Activated CD4-positive, alpha-beta T cell treated with anti-CD3 and anti-CD28 coated beads for 1 hour (primary cell): ENCODE measurements around the gene LIPA.
A peak's percentile ranks its signal among the peaks of the same experiment; 100 is the strongest.
"Not testable (repeated sequence)": the region's sequence is repeated elsewhere in the genome, so short reads cannot be mapped to it uniquely, and the experiment has no call there.

ENCODE experiments used
- DNase-seq: peaks from one replicate; pipeline ENCODE4 v3.0.0-alpha.2; 2020

Gene LIPA

DNA sequence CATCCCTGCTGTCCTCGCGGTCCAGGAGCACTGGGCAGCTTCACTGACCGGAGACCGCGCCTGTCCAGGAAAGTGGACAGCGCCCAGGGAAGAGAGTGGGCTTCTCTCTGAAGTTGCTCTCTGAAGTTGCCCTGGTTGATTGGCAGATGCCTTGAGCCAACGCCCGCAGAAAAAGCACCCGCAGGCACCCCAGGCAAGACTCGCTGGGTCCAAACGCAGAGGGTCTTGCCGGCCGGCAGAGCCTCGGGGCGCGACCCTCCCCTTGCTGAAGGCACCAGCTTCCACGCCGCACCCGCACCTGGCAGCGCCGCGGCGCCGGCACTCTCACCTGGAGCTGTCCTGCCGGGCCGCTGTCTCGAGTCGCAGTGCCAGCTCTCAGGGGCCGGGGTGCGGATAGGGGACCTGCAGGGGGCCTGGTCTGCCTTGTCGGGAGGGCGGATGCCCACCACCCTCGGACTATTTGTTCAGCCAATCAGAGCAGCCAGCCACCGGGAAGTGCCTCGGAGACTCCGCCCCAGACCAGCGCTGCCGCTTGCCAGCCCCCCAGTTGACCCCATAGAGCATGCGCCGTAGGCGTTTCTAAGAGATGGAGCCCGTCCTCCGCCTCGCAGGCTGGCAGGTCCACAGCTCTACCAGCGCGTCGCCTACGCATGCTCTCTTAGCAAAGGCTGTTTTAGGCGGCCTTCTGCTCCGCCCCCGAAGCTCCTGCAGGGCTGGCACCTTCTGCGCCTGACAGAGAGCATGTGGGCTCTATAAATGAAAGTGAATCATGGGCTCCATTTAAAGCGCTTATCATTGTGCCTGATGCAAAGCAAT lies at the start of gene LIPA:
TSS of gene LIPA (minus strand) at position 367 of the 816 bp plus-strand sequence. CDS start 4,127 bp downstream, outside the sequence.
- peak; percentile 93 for DNase-seq

DNA sequence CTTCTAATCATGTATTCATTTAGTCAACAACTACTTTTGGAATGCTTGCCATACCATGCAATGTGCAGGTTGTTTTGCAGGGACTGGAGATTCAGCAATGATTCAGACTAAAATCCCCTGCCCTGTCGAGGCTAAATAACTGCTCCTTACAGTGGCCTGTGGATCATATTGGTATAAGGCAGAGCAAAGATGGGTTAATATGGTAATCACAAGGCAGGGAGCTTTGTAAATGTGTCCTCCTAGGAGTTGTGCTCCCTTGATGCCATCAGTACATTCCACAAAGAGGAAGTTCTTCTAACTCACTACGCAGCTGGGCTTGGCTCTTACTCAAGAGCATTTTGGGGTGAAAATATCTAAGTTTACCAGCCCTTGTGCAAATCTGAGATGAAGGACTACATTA lies 49.7 kb upstream of the LIPA start:
- DNase-seq = no peak

DNA sequence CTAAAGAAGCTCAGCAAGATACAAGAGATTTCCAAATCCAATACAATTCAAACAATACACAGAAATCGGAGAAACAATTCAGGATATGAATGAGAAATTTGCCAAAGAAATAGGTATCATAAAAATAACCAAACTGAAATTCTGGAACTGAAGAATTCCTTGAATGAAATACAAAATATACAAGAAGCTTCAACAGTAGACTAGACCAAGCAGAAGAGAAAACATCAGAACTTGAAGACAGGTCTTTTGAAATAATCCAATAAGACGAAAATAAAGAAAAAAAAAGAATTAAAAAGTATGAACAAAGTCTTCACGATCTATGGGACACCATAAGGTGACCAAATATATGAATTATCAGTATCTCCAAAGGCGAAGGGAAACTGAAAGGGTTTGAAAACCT lies 47.5 kb upstream of the LIPA start:
- DNase-seq = no peak

DNA sequence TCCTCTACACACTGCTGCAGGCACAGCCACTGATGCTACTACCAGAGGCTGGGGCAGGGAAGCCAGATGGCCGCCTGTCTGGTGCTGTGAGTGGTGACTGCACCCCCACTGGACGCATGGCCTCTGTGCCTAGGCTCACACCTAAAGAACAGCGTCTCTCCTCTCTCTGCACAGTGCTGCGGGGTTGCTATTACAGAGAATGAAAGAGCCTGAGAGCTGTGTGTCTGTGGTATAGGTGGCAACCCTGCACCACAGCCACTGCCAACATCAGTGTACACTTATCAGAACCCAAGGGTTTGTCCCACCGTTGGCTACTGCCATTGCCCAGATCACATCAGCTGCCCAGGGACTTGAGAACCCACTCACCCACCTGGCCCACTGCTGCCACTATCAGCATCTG lies 46.2 kb upstream of the LIPA start:
- no peak for DNase-seq

DNA sequence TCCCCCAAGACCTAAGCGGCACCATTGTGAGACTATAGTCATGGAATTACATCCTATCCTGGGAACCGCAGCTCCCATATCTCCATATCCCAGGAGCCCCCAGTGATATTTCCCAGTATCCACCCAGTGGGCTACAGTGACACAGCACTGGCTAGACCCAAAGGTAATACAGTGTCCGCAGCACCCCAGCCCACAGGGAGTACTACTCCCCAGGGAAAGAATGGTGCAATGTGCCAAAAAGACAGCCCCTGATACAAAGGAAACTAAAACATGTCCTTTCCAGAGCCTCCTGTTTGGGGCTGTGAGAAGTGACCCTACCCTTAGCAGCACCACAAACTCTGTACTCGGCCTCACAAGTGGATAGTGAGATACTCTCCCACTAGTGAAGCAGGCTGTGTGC lies 45.8 kb upstream of the LIPA start:
- DNase-seq = no peak

DNA sequence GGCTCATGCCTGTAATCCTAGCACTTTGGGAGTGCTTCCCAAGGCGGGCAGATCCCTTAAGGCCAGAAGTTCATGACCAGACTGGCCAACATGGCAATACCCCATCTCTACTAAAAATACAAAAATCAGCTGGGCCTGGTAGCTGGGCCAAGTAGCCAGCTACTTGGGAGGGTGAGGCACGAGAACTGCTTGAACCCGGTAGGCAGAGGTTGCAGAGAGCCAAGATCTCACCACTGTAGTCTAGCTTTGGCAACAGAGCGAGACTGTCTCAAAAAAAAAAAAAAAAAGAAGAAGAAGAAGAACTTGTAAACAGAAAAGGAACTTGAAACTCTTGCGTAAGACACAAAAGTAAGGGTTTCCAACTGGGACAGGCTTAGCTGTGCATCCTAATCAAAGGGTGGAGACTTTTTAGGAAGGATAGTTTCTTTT lies 44.7 kb upstream of the LIPA start:
- no peak for DNase-seq

DNA sequence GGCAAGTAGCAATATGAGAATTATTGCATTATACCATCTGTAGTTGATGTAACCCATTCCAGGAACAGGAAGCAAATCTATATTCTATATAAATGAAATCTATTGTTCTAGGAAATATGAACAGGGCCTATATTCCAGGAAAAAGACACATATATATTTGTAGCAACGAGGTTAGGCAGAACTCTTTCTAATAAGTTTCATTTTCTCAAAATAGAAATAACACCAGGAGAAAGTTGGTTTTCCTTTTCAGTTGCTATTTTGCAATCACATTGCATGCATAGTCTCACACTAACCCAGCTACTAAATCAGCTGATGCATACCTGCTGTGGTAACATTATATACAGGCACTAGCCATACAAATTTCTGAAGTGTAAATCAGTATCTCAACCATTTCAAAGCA lies 44.0 kb upstream of the LIPA start:
- DNase-seq = no peak

DNA sequence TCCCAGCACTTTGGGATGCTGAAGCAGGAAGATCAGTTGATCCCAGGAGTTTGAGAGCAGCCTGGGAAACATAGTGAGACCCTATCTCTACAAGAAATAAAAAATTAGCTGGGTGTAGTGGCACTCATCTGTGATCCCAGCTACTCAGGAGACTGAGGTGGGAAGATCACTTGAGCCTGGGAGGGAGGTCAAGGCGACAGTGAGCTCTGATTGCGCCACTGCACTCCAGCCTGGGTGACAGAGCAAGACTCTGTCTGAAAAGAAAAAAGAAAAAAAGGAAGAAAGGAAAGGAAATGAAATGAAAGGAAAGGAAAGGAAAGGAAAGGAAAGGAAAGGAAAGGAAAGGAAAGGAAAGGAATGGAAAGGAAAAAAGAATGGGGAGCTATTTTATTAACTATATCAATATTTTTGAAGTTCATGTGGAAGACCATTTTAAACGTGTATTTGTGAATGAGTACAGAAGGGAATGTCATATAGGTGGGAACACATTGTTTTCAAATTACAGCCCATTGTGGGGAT lies 43.2 kb upstream of the LIPA start:
- DNase-seq = no peak

DNA sequence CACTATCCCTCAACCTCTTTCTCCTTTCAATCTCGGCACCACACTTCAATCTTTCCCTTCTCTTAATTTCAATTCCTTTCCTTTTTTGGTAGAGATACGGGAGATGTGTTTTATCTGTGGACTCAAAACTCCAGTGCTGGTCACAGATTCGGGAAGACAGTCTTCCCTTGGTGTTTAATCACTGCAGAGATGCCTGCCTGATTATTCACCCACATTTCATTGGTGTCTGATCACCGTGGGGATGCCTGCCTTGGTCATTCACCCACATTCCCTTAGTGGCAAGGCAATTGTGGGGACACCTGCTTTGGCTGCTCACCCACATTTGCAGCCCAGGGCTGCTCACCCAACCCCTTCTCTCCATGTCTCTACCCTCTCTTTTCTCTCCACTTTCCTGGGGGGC lies 33.7 kb upstream of the LIPA start:
- not testable (repeated sequence) for DNase-seq

DNA sequence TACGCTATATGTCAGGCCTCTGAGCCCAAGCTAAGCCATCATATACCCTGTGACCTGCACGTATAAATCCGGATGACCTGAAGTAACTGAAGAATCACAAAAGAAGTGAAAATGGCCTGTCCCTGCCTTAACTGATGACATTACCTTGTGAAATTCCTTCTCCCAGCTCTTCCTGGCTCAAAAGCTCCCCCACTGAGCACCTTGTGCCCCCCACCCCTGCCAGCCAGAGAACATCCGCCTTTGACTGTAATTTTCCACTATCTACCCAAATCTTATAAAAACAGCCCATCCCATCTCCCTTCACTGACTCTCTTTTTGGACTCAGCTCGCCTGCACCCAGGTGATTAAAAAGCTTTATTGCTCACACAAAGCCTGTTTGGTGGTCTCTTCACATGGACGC lies 33.1 kb upstream of the LIPA start:
- not testable (repeated sequence) for DNase-seq

DNA sequence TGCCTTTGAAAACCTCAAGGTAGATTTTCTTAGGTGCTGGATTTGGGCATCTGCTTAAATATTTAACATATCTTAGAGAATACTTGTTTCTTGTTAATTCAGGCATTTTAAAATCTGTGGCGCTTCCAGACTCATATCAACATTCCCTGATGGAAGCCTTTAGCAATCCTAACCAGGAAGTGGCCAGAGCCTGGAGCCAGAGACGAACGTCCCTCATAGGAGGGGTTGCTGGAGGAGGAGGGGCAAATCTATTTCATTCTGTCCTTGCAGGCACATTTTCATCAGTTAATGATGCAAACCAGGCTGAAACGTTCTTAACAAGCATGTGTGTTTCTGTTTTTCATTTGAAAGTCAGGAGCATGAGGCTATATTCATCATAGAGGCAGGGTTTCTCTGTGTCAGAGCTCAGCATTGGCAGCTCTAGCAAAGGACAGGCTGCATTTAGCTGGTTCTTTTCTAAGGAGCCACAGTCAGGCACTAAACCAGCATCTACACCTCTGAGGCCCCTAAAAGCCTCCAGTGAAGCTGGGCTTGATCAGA lies 32.4 kb upstream of the LIPA start:
- DNase-seq = no peak

DNA sequence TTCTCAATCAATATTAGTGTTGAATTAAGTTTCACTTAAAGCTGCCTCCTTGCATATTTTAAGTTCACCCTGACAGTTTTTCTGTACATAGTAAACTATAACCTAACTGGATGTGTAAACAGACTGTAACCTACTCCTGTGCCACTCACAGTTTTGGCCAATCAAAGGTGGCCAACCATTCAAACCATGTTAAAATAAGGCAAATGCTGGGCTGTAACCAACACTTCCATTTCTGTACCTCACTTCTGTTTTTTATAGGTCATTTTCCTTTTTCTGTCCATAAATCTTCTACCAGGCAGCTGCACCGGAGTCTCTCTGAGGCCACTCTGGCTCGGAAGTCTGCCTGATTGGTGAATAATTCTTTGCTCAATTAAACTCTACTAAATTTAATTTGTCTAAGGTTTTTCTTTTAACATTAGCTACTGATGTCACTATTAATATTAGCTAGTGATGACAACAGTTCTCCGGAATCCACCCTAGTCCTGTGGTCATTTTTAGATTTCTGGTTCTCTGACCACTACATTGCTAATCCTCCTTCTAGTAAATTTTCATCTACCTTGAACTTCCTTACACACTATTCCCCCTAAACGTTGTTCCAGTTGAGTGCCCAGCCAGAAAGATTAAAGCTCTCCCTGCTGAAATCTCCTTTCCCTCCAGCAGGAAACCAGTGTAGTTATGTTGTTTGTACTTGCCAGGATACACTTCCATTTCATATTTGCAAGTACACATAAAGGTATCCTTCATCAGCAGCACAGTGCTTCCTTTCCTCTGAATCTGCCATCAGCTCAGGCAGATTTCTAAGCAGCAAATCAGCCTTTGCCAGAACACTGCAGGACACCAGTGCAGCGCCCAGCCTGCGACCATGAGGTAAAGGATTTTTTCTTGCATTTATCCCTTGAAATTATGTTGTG lies 31.7 kb upstream of the LIPA start:
- DNase-seq = no peak

DNA sequence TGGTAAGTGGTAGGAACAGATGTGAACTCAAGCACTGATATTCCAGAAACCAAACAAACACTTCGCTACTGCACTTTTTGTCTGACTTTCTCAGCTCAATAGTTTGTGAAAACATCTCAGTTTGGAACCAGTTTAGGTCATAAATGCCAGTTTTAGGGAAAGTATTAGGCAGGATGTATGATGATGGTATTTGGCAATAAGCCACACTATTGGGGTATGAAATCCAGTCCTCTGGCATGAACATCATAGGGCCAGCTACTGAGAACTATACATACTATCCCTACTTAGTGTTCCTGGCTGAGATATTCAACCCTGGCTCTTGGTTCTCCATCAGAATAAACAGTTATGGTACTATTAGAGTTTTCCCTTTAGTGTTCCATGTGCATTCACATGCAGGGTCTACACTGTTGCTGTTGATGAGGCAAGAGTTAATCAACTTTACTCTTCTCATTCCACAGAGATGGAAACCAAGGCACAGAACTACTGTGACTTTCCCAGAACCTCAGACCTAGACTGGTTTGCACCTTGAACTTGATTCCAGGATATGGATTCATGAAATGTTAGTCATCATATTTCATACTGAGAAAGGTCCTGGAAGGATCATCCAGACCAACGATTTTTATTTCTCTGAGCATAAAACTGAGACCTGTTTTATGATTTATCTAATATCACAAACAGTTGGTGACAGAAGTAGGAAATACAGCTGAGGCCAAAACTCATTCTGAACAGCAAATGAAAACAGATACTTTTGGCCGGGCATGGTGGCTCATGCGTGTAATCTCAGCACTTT lies 30.2 kb upstream of the LIPA start:
- no peak for DNase-seq

DNA sequence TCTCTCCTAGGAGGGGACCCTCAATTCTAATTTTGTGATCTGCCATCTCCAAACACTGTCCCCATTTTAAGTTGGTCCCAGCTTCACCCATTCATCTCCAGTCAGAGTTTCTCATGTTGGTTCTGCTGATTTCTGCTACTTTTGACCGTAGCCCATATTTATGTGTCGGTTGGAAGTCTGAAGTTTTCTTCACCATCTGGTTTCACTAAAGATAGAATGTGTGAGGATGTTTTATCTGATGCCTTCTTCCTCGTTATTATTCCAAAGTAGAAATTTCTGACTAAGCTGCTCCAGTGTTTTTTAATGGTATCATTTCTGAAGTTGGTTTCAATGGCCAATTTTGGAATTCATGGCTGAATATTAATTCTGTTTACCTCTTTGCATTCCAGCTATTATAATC lies 28.9 kb upstream of the LIPA start:
- no peak for DNase-seq

DNA sequence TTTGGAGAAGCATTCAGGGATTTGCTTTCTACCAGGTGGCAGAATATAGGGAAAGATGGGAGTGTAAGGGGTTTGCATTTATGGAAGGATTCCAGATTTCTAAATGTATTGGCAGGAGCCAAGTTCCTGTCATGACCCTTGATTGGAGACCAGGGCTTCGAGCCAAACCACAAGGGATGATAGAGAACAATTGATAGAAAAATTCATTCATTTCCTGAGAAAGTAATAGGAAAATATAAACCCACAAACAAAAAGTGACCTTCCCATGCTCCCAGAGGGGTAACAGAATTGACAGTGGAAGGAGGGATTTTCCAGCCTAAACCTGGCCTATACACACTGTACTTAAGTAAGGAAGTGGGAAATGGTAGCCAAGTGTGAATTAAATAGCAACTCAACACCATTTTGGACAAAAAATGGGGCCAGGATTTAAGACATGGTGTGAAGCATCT lies 27.9 kb upstream of the LIPA start:
- no peak for DNase-seq

DNA sequence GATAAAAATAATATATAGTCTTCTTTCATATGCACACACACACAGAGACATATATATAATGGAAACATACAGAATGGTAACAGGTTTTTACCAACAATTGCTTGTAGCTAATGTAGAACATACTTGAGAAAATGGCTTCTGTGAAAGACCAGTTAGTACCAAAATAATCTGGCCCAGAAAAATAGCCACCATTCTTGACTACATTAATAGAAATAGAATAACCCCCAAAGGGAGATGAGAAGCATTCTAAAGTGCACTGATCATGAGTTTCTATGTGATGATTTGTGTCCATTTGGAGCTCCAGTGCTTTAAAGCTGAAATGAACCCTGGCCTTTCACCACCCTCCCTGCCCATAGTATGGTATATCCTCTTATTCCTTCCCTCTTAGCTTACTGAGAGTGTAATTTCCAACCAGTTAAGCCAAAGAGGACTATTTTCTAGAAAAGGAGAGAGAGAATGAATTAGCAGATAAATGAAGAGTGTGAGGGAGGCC lies 27.4 kb upstream of the LIPA start:
- DNase-seq = no peak

DNA sequence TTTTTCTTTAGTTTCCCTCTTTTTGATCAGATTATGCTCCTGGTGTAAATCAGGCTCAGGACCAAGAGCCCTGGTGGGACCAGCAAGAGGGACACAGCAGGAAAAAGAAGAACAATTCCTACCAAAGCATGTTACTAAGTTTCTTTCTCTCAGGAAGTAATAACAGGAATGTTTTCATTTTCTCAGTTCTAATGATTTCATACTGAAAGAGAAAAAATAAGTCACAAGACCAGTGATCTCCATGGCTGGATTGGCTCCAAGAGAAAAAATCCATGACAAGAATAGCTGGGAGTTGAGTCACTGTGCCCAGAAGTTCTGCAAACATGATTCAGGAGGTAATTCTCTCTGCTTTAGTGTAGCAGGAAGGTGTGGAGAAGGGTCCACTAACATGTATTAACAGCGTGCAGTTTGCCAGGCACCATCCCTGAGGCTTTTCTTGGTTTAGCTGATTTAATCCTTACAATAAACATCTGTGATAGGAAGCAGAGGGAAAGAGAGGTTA lies 26.5 kb upstream of the LIPA start:
- DNase-seq = no peak

DNA sequence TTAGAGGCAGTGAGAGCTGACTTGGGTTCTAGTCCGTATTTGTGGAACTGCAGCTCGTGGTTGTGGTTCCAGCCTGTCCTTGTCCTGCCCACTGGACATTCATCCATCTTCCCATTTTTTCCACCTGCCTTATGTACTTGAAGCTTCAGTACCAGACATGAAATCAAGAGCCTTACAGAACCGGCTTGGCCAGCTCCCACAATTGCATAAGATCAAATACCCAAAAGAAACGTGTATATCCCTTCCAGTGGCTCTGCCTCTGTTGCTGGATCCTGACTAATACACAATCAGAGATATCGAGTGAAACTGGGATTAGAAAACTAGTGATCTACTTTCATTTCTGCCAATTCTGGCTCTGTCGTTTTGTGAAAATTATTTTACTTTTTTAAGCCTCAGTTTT lies 23.8 kb upstream of the LIPA start:
- no peak for DNase-seq

DNA sequence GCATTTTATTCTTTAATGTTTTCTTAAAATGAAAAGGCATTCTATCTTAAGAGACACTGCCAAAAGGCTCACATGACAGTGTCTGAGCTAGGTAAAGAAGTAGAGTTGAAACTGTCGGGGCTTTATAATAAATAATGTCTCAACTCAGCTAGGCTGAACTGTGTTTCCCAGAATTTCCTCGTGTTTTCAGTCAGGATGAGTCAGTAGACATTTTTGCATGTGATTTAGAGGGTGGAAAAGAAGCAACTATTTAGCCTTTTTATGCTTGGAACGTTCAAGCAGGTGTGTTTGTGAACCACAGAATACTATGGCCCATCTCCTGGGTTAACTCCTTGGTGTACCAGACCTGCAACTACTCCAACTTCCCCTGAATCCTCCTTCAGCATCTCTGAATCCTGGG lies 23.4 kb upstream of the LIPA start:
- DNase-seq = no peak

DNA sequence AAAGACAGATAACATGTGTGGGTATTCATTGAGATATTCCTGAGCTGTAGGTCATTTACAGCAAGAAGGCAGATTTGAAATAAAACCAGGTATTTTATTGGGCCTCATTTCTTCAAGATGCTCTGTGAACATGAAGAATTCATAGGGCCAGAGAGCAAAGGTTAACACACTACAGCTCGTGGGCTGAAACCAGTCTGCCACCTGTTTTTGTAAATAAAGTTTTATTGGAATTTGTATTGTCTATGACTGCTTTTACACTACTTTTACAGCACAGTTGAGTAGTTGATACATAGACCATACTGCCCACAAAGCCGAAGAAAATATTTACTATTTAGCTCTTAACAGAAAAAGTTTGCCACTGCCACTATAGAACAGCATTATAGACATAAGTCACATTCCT lies 22.1 kb upstream of the LIPA start:
- DNase-seq = no peak

DNA sequence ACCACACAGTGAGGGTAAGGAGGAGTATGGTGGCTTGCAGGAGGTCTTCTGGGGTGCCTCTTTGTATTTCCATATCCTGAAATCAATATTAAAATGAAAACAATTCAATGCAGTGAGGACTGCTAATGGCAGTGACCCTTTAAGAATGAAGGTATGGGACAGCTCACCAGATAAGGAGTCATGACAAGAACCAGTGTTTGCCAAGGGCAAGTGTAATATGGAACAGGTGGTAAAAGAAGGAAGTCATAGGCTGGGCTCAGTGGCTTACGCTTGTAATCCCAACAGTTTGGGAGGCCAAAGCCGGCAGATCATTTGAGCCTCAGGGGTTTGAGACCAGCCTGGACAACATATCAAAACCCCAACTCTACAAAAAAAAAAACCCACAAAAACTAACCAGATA lies 20.0 kb upstream of the LIPA start:
- DNase-seq = no peak

DNA sequence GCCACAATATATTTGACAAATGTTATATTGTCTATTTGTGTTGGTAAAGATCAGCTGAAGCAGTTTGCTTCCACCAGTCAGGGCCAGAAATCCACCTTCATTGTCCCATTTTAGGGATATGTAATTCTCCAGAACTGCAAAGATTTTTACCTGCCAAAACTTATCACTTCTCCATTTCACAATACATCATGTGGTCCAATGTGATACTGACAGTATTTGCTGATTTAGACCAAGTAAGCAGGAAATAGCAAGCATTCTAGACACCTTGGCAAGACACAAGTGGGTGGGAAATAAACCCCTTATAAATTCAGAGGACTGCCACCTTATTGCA lies 18.5 kb upstream of the LIPA start:
- no peak for DNase-seq
